GM18526 (cell line): ENCODE measurements around the gene RIPK4.

ENCODE experiments used
- POLR2A ChIP-seq: IDR thresholded peaks from 3 replicates; pipeline ENCODE4 v1.6.1; 2011; ENCODE audit not compliant: insufficient read length; ENCODE audit errors: extremely low read depth

Gene RIPK4

DNA sequence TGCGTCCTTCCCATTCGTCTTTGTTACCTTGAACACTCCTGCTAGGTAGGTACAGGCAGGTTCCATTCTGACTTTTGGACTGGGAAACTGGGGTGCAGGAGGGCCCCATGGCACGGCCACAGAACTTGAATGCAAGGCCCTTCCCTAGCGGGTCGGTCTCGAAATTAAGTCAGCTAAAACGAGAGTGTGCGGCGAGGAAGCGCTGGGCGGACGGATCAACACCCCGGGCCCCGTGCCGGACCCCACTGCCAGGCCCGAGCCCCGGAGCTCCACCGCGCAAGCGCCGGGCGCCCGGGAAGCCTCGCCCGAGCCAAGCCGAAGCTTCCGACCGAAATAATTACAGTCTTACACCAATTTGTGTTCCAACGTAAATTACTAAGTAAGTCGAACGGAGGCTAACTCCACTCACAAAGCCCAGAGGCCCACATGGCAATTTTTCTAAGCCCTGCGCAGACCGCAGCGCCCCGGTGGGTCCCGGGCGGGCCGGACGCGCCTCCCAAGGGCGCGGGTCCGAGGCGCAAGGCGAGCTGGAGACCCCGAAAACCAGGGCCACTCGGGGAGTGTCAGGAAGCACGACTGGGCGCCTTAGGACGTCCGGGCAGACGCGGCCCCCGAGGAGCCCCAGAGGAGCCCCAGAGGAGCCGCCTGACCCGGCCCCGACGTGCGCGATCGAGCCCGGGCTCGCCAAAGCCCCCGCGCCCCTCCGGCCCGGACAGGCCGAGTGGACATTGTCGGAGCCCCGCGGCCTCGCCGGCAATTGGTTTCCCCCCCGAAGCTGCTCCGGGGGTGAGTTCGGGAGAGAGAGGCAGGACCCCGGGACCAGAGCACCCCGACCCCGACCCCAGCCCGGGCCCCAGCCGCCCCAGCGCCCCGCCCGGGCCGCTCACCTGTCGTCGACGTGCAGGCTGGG, 624 bp downstream of the RIPK4 start:
- no peak for TF ChIP-seq POLR2A

DNA sequence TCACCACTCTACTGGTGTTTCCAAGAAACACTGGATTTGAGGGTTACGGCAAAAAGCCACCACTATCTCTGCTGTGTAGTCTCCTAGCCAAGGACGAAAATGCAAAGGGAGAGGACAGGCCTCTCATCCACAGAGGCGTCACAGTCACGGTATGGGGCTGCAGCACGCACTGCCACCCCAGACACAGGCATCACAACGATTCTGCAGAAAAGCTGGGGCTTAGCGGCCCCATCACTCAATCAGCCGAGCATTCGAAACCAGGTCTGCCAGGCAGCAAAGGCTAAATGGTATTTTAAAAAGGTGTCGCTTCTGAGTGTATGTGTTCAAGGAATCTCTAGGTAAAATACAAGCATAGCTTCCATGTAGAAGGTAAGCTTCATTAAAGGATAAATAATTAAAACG, 1.4 kb downstream of the RIPK4 start:
- TF ChIP-seq POLR2A, result no peak

DNA sequence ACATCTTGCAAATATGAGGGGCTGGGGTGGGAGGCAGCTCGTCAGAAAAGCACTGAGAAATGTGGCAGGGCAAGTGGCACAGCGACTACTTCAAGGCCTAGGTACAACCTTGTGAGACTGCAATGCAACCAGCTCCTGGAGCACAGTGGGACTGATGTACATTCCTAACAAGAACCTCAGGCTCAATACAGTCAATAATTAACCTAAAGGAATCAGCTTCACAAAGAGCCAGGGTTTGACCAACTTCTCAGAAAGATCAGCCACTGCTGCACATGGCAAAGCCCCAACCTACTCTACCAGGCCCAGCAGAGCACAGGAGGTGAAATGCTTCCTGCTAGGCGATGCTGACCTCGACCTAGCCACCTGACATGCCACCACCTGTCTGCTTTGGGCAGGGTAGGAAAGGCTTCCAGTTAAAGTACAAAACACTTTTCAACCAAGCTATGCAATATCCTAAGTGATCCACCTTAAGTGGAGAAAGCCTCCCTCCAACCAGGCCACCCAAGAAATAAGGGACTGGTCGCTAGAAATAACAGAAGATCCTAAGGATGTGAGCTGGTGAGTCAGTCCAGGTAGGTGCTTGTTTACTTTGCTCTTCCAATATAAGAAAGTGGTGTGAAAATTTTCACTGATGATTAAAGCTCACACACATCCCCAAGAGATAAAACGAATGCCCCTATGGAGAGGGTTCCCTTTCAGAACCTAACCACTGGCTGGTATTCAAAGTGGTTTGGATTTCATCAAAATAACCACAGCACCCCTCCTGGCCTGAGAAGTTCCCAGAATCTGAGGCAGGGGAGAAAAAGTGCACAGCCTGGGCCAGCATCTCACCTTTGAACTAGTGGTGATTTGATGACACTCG, 2.1 kb downstream of the RIPK4 start:
- no peak for TF ChIP-seq POLR2A

DNA sequence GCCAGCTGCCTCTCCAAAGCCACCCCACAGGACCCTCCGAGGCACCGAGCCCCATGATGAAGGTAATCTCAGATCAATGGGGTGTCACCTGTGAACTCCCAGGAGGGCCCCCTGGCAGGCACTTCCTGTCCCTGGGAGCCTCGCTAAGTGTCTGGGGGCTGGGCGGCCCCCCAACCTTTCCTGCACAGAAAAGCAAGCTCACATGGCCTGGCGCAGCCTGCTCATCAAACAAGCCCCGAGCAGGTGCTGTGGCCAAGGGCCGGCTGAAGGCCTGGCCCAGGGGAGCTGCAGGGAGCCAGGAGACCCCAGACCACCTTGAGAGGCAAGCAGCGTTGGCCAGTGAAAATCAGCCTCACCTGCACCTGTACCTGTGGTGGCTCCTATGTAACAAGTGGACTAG, 2.9 kb downstream of the RIPK4 start:
- TF ChIP-seq POLR2A, result no peak

DNA sequence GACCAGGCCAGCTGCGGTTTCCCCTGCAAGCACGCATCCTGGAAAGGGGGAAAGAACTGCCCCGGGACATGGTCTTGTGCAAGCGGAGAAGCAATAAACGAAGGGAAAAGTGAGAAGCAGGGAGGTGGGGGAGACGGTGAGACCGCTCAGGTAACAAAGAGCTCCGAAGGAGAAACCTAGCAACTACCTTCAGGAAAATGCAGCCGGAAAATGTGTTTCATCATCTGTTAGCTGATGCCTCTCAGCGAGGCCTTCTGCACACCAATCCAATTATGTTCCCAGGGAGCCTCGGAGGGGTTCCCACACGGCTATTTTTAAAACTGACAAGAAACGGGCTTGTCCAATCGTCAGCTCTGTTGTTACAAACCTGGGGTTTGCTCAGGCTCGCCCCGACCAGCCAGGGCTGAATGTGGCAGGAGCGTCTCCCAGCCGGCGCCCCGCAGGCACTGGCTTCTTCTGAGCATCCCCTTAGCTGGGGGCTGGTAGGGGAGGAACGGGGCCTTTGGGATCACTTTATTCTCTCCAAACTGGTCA, 3.4 kb downstream of the RIPK4 start:
- no peak for TF ChIP-seq POLR2A

- no peak for TF ChIP-seq POLR2A
These were observed 4.1 kb downstream of the RIPK4 start for GRCh38 chr21:41762753-41763152.

GRCh38 chr21:41761934-41762635, 4.8 kb downstream of the RIPK4 start:
- no peak for TF ChIP-seq POLR2A

GRCh38 chr21:41761211-41761933, 5.5 kb downstream of the RIPK4 start:
- no peak for TF ChIP-seq POLR2A

- no peak for TF ChIP-seq POLR2A
These were observed 6.4 kb downstream of the RIPK4 start for GRCh38 chr21:41760411-41760810.

GRCh38 chr21:41759926-41760325, 6.9 kb downstream of the RIPK4 start:
- TF ChIP-seq POLR2A, result no peak

DNA sequence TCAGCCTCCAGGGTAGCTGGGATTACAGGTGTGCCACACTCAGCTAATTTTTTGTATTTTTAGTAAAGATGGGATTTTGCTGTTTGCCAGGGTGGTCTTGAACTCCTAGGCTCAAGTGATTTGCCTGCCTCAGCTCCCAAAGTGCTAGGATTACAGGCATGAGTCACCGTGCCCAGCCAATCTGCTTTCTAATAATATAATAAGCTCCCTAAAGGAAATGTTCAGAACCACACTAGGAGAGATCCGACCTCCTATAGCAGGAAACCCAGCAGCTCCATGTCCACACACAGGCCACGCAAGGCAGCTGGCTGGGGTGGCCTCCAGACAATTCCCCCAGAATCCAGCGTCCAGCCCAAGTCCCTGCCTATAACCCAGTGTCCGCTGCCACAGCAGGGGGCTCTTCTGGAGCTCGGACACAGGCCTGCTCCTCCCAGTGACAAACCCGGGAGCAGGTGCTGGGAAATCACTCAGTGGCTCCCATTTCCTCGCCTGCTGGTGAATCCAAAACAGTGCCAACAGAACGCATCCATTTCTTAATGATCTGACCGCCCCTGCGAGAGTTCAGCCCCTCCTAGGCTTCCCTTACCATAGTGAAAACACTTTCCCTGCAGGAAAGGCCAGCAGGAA, 7.5 kb downstream of the RIPK4 start:
- TF ChIP-seq POLR2A, result no peak

- no peak for TF ChIP-seq POLR2A
These were observed 8.3 kb downstream of the RIPK4 start for GRCh38 chr21:41758550-41758949.

DNA sequence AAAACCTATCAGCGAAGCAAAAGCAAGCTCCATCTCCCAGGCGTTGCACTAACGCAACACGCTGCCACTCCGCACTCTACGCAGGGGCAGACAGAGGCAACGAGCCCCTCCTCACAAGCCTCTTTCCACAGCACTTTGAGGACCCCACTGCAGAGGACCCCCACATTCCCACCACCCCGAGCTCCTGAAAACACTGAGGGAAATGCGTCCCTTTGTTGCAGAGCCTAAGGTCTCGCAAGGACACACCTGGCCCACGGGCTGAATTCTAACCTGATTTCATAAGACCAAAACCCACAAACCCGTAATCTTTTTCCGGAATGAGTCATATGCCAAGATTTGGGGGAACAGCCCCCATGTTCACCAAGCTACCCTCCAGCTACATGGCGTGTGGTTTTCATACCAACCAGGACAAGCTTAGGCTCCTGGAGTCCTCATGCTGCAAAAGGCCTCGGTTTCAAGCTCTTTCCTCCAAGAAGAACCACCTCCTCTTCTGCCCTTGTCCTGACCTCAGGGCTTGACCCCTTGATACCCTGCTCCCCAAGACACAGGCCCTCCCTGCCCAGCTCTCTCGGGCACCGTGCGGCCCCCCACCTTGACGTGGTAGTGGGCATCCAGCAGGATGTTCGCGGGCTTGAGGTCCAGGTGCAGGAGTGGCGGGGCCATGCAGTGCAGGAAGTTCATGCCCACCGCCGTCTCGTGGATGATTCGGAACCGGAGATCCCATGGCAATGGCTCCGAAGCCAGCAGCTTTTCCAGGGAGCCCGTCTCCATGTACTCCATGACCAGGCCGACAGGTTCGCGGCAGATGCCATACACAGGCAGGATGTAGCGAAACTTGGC, 10.7 kb downstream of the RIPK4 start:
- no peak for TF ChIP-seq POLR2A

DNA sequence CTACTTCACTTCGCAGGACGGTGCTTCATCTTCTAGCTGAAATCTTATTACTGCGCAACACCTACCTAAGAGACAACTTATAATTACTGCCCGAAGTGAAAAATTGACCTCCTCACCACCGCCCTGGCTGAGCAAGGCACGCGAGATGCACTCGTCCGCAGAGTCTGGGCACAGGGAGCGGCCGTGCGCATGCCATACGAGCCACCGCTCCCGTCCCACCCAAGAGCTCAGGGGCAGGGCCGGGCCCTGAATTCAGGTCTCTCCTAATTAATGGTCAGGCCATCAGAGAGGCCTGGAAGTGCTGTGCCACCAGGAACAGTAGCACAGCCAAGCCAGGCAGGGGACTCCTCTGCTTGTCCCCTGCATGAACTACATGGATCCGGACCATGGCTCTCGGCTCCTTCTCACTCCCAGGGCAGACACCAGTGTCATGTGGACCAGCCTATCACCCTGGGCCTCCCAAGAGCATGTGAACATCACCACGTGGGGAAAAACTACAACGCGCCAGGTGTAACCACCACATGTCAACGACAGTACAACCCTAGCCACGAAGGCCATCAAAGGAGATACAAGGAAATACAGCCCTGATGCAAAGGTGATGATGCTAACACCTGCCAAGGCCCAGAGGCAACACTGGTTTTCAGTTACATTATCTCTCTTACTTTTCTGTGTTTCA, 11.5 kb downstream of the RIPK4 start:
- no peak for TF ChIP-seq POLR2A
